HG03039 (cell line): ENCODE measurements around the gene APOL2.

ENCODE experiments used
- ATAC-seq: cut with Tn5 transposase; IDR thresholded peaks from one replicate; pipeline ENCODE4 v1.9.1; 2021; ENCODE audit warnings: mild to moderate bottlenecking, moderate library complexity; ENCODE audit not compliant: unreplicated experiment

APOL2 gene

GRCh38 chr22:36180928-36181327, 58.4 kb downstream of the APOL2 start:
- ATAC-seq, result no peak

- no peak for ATAC-seq
Observed at GRCh38 chr22:36180038-36180880, 59.1 kb downstream of the APOL2 start.

DNA sequence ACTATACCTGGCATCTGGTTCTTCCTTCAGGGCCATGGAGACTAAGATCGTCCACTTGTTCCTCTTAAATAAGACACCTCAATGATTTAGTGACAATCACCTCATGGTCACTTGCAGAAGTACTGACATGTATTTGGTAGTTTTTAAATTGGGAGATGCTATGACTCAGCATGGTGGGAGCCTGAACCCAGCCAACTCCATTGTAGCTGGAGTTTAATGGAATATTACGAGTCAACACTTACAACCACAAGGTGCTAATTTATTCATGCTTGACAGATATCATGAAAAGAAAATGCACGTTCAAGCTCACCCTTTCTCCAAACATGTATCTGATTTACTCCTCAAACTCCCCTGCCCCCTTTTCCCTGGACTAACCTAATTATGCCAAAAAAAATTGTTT, 62.2 kb downstream of the APOL2 start:
- no peak for ATAC-seq
